ENCODE data around the gene SAMD4A. TPM values are rescaled to one million over a fixed set of nuclear protein-coding genes. Genes with fewer than 3 reads are reported as not detected.
"Not testable (repeated sequence)": the region's sequence is repeated elsewhere in the genome, so short reads cannot be mapped to it uniquely, and the experiment has no call there.

SAMD4A gene
- total RNA-seq, 1 donor from 2014 or later, result 92.2 TPM

DNA sequence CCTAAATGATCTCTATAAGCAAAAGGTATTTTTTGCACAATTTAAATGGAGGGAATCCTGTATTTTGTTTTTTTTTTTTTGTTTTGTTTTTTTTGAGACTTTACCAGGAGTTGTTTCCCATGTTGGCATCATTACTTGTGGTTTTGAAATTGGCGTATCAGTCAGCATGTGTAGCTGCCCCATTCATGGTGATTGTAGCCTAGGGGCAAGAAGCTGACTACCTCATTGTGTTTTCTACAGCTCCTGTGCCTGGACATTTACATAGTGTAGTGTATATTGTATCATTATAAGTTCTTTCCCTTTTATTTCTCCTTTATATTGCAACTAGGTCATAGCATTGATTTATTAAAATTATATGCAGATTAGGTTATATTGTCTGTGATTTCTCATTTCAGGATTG, 24.5 kb downstream of the SAMD4A start:
- no peak for DNase-seq (ENCODE audit: extremely low read depth, low read depth, low spot score)

DNA sequence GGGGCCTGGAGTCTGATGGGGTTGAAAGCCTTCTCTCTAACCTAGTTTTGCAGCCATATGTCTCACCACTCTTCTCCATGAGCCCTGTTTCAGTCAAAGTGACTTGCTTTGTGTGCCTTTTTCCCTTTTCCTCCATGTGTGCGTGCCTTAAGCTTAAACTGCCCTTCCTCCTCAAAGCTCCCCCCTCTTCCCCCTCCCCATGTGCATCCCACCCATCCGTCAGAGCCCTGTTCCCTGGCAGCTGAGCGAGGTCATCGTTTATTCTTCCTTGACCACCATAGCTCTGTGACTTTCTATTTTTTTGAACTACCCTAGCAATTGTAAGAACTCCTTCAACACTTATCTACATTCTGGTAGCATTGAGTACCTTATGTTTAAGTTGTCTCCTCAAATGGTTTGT, 24.9 kb downstream of the SAMD4A start:
- DNase-seq (ENCODE audit: extremely low read depth, low read depth, low spot score), result no peak

DNA sequence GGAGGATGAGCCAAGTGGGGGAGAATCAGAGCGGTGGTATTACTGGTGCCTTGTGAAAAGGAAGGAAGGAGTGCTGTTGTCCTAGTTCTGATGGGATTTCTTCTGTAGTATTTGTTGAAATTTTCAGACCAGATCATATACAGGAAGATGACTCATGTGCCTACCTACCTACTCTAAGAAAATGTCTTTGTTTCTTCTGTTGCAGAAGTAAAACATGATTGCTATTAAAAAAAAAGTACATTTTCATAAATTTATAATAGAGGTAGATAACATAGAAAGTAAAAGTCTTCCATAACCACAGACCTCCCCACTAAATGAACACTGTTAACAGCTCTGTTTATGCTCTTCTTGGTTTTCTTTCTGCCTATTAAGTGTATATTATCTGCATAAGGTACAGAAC, 26.9 kb downstream of the SAMD4A start:
- DNase-seq (ENCODE audit: extremely low read depth, low read depth, low spot score), result no peak

DNA sequence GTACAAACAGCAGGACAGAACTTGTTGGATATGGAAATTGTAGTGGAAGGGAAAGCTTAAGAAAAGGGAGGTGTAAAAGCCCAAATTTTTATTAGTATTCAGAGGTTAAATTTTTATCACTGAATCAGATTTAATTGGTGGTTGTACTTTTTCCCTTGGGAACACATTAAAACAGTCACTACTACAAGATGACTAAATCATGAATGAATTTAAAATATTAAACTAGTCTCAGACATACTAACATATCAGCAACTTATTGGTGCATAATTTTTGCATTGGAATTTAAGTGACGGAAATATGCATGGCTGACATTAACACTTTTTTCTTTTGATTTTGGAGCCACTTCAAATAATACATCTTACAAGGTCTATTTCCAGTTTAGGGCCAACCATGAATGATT, 27.6 kb downstream of the SAMD4A start:
- no peak for DNase-seq (ENCODE audit: extremely low read depth, low read depth, low spot score)

DNA sequence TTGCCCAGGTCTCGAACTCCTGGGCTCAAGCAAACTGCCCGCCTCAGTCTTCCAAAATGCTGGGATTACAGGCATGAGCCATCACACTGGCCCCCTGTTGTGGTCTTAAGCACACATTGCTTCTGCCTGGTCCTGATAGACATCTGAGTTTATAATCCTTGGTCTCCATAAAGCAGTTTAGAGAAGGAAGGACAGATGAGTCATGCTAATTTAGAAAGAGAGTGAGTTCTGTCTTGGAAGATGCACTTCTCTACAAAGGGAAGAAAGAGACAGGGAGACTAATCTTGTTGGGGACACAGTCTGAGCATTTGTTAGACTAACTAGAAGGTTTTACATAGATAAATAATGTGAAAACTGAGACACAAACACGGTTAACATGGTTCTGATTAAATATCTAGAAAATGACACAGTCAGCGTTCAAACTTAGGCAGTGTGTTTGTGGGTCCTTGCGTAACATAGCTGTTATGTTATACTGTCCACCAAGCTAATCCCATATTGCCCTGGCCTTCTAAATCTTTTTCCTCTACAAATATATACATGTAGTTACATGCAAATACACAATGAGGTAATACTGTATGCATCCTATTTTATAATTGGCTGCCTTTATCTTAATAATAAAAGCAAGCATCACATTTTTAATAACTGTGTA, 31.0 kb downstream of the SAMD4A start:
- no peak for DNase-seq (ENCODE audit: extremely low read depth, low read depth, low spot score)

DNA sequence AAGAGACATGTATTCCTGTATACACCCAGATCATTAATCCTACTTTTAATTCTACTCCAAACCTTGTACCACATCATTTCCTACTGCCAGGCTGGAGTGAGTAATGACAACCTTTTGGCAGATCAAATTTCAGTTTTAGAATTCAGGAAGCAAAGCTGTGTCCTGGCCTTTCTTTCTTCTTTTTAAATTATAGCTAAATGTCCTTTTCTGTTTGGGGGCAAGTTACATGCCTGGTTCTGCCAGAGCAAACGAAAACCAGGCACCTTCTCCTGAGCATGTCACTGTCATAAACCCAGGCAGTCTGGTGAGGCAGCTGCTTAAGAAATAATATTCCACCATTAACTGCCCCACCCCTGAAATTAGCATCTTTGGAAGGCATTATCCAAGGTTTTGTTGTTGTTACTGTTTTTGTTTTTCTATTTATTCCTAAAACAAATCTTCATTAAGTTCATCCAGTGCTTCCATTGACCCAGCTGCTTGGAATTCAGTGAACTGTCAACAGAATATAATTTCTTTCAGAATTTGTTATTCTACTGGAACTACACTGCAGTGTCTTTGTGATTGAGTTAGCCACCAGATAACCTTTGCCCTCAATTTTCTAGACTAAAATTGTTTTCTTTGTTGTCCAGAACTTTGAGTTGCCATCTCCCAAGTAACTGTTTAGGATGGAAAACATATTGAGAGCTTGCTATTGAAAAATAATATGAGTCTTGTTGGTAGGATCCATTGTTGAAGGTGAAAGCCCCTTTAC, 33.2 kb downstream of the SAMD4A start:
- no peak for DNase-seq (ENCODE audit: extremely low read depth, low read depth, low spot score)

DNA sequence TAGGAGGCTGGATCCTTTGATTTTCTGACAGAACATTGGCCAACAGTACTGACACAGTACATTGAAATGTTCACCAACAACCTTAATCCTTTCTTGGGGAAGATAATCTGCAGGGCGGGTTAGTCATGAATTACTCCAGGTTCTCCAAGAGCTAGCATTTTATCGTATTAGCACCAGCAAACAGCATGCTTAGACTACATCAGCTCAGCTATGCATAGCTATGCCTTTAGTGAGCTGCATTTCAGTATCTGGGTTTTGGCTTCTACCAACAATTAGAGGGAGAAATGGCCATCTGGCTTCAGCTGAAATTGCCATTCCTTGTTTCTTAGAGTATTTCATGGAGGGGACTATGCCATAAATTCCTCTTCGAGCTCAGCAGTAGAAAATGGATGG, 33.8 kb downstream of the SAMD4A start:
- DNase-seq (ENCODE audit: extremely low read depth, low read depth, low spot score), result no peak

DNA sequence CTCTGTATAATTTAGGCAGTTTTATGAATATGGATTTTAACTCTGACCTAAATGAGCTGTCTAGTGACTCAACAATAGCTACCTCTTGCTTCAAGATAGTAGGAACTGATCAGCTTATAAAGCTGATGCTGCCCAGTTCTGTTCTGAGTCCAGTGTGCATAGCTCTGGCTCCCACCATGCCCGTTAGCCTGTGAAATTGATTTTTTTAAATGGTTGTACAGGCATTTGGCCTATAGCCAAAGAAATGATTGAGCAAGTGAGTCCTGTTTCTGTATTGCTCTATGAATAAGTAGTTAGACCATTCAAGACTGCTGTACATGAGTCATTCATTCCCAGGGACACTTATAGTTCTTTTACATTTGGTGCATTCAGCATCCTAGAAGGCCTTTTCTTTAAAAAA, 36.4 kb downstream of the SAMD4A start:
- no peak for DNase-seq (ENCODE audit: extremely low read depth, low read depth, low spot score)

DNA sequence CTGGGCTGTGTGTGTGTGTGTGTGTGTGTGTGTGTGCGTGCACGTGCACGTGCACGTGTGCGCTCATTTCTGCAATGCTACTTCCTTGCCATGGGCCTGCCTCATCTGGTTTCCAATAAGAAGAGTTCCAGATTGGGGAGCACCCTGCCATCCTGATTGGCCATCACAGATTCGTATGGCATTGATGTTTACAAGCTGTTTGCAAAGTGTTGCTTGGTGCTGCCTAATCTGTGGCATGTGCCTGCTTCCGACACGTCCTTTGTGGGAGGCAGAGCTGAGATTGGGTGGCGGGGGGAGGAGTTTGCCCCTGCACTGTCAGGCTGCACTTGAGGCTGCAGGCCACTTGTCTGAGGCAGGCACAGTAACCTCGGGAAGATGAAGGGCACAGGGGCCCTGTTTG, 39.2 kb downstream of the SAMD4A start:
- no peak for DNase-seq (ENCODE audit: extremely low read depth, low read depth, low spot score)

DNA sequence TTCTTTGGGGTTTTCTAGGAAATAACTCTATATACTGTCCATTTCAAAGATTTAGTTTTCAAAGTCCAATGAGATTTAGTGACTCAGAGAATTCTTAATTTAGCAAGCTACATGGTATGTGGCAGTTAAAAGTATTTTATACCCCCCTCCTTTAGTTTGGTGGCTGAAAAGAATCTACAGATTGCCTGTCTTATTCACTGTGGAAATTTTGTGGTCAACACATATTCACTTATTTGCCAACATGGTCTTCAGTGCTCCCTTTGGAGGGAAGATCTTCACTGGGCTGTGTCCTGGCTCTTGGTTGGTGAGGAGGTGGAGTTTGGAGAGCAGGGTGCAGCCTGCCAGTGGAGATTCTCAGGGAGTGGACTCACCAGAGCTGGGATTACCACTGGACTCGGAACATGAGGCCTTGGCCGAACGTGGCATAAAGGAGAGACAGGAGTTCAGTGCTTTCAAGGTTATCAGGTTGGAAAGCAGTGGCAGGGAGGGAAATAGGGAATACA, 39.8 kb downstream of the SAMD4A start:
- DNase-seq (ENCODE audit: extremely low read depth, low read depth, low spot score), result no peak

DNA sequence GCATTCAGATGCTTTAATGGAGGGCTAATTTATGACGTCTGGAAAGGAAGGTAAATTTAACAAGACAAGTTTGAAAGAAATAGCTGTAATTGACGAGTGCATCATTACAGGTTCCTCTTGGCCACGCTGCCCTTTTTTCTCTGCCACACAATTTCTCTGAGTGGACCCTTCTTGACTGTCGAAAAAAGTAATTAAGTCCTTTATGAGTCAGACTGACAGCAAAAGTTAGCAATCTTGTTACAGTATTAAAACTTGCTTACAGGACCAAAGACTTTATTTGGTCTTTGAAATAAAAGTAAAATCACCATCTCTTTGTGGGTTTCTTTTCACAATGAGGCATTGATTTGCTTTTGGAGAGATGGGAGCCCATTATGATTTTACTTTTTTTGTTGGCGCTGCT, 42.6 kb downstream of the SAMD4A start:
- DNase-seq (ENCODE audit: extremely low read depth, low read depth, low spot score), result no peak

DNA sequence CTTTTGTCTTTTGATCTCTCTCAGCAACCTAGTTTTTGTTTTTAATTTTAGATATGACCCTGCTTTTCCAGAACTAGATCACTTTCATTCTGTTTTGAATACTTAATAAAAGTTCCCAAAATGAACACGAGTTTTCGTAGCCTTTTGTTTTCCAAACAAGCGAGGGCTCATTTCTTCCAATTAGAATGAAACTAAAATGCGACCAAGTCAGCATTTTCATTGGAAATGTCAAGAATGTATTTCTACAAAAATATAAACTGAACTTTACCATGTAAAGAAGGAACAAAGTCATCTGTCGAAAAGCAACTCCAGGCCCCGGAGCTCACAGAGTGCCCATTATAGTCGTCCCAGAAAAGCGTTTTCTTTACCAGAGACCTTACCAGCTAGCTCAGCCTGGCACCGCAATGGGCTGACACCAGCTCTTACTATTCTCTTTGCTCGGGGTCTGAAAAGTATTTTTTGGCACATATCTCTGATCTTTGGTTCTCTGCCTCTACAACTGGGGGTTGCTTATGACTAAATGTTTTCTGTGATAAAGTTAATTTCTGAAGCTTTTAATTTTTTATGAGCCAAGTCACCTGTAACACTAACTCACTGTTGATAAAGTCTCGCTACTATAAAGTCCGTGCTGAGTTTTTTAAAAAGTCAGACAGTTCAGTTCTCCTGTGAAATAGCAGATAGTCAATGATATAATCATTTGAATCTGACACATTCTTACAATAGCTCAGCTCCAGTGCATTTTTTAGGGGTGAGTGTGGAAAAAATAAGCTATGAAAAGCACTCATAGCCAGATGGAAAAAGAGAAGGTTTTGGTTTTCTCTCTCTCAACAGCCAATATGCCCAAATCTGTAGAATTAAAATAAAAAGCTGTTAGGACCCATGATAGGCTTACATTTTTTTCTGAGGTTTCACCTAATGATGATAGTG, 43.4 kb downstream of the SAMD4A start:
- DNase-seq (ENCODE audit: extremely low read depth, low read depth, low spot score), result no peak

DNA sequence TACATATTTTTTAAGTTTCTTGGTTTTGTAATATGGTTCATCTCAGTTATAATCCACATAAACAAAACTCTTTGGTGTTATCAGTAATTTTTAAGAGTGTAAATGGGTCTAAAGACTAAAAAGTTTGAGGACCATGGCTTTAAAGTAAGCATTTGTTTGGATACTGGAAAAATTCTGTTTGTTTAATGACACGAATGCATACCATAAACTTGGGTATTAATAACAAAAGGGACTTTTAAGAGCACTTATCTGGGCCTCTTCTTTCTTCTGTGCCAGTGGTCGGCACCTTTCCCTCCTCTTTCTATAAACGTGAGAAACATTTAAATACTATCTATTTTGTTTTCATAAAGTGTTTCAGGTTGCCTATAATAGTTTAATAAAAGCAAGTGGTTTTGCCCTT, 47.4 kb downstream of the SAMD4A start:
- DNase-seq (ENCODE audit: extremely low read depth, low read depth, low spot score), result no peak

DNA sequence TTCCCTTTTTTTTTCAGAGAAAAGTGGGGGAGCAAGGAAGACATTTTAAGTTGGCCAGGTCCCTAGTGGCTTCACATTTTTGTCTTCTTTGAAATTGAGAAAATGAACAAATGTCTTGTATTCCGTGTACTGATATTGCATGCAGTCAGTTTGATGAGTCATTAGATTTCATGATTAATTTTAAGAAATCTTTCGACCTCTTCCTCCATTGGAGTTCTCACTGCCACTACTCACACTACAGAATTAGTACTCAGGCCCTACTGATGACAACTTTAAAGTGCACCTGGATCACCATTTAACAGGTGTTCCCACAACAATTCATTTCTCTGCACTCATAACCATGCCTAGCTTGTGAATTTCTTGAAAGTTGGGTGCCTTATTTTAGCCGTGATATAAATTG, 50.5 kb downstream of the SAMD4A start:
- no peak for DNase-seq (ENCODE audit: extremely low read depth, low read depth, low spot score)

DNA sequence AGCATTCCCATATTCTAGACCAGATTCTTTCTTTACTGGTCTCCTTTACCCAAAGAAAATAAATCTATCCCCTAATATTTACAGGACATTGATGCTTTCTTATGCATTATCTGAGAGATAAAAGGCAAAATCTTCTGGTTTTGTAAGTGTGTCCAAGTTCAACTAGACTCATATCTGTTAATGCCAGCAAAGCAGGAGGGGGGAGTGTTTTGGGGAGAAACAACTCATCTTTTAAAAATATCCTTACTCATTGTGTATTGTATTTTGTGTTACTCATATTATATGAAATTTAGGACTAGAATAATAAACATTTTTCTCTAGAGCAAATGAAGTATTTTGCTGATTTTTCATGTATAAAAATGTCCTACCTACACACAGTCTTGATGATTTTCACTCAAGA, 54.8 kb downstream of the SAMD4A start:
- DNase-seq (ENCODE audit: extremely low read depth, low read depth, low spot score), result no peak

DNA sequence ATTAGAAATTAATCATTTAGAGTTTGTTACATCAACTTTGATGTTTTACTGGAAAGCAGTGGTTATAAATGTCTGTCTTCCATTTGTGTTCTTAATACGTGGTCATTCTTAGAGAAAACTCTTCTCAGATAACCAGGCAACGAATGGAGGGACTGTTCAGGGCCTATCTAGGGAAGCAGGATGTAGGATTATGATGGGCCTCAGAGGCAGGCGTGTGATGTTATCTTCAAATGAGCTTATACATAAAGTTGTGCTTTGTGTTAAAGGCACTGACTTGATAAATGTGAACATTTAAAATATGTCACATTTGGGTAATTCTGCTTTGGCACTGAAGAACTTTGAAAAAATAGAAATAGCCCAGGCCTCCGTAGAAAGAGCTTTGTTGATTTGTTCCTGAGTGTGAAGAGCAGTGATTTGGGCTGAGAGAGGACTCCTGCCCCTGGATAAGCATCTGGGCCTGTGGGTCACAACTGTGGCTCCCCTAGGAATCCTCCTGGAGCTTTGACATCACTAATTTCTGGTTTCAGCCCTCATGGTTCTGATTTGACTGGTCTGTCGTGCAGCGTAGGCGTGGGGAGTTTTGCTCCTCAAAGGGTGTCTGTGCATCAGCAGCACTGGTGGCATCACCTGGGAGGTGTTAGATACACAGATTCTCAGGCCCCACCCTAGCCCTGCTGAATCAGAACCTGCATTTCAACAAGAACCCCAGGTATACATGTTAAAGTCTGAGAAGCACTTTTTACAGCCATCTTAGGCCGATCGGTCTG, 55.4 kb downstream of the SAMD4A start:
- no peak for DNase-seq (ENCODE audit: extremely low read depth, low read depth, low spot score)

DNA sequence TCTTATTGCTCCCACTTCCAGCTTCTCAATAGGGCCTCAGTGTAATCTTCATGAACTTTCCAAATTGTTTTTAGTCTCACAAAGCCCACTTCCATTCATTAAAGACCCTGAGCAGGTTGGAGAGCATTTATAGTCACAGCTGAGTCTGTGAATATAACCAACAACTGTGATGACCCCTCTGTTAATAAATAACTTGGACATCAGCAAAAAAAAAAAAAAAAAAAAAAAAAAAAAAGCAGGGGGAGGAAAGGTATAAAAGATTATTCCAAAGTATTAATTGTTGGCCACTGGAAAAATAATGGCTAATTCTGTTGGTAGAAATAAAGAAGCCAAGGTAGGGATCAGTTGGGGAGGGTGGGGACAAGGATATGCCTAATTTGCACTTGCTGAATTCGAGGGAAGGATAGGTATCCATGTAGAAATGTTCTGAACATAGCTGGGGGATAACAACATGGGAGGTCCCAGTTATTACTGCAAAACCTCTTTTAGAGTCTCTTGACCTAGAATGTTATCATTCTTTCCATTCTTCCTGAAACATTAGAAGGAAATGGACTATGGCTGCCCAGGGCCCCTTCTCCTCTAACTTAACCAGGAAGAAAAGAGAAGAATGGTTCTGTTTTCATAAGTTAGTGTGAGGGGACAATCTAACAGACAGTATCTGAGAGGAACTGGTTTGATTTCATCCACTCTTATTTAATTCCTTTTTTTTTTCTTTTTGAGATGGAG, 56.5 kb downstream of the SAMD4A start:
- no peak for DNase-seq (ENCODE audit: extremely low read depth, low read depth, low spot score)

DNA sequence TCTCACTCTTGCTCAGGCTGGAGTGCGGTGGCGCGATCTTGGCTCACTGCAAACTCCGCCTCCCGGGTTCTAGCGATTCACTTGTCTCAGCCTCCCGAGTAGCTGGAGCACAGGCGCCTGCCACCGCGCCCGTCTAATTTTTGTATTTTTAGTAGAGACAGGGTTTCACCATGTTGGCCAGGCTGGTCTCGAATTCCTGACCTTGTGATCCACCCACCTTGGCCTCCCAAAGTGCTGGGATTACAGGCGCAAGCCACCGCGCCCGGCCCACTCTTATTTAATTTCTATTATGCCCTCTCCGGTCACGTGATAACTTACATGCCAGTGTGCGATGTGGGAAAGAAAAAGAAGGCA, 57.1 kb downstream of the SAMD4A start:
- DNase-seq (ENCODE audit: extremely low read depth, low read depth, low spot score), result not testable (repeated sequence)

DNA sequence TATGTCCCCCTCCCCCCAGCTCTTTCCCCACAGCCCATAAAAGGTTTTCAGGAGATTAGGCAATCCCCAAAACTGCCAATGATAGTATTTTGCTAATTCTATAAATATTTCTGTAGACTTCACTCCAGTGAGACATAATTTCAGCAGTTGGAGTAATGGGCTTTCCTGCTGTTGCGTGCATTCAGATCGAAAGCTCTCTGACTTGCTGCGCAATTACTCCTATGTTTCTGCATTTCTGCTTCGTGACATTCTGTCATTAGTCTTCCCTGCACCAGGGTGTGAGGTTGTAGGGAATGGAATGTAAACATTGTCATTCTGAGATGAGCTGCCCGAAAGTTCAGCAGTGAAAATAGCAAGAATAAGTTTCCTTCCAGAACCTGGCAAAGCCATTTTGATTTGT, 58.2 kb downstream of the SAMD4A start:
- no peak for DNase-seq (ENCODE audit: extremely low read depth, low read depth, low spot score)

DNA sequence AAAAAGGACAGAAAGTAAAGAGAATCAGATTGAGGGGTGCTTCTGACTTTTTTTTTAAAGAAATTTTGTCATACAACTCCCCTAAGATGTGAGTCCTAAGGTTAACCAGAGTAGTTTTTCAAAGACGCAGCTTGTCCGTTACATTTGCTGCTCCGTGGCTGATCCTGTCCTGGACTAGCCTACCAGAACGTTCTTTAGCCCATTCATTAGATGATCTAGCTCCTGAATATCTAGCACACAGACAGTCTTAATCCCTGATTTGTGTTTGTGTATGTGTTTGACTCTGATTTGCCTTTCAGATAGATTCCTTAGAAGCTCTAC, 60.3 kb downstream of the SAMD4A start:
- DNase-seq (ENCODE audit: extremely low read depth, low read depth, low spot score), result no peak

Measured in glomerular endothelial cell (primary cell).